Measurements from ENCODE around the gene KMT5C.

- no peak for TF ChIP-seq CTCF (IDR thresholded peaks at IDR 0.05)
- TF ChIP-seq POLR2AphosphoS5 (IDR thresholded peaks at IDR 0.05), result no peak
Observed at GRCh38 chr19:55366790-55367189, 27.1 kb downstream of the KMT5C start.

Measured in suprapubic skin (tissue), 3 donors.